DMS114 treated with DMSO at 0.1 percent for 48 hours (cell line): ENCODE measurements around the gene SORT1.
"Not testable (repeated sequence)": the region's sequence is repeated elsewhere in the genome, so short reads cannot be mapped to it uniquely, and the experiment has no call there.

ENCODE experiments used
- DNase-seq: peaks from one replicate; lab custom pipeline; 2025; ENCODE audit not compliant: unreplicated experiment; lab: John Stamatoyannopoulos, UW

SORT1 gene

DNA sequence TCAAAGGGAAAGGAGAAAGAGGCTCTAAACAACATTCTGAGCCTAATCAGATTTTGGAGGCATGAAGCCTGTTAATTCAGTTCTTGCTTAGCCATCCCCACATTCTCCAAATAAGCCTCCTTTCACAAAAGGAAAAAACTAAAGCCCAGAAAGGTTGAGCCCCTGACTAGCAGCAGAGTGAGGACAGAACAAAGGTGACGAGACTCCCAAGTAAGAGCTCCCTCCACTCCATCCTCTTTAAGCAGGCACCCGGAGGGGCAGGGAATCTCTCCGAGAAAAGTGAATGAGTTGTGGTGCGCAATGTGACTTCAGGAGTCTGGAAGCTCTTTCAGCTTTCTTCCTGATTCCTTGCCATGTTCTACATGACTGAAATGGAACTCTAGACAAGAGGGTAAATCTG, 47.5 kb downstream of the SORT1 start:
- no peak for DNase-seq

DNA sequence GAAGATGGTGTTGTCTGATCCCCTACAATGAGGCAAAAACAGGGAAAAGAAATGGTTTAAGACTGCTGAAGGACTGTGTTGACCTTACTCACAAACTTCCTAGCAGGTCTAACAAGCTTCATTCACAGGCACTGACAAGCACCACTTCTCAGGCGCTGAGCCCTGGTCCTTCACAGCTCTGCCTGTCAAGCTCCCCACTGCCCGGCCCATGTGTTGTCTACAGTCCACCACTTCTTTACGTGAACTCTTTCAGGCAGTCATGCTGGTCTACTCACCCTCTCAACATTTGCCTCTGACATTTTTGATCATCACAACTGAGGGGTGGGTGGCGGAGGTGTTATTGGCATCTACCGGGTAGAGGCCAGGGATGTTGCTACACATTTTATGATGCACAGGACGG, 50.2 kb downstream of the SORT1 start:
- DNase-seq = no peak

DNA sequence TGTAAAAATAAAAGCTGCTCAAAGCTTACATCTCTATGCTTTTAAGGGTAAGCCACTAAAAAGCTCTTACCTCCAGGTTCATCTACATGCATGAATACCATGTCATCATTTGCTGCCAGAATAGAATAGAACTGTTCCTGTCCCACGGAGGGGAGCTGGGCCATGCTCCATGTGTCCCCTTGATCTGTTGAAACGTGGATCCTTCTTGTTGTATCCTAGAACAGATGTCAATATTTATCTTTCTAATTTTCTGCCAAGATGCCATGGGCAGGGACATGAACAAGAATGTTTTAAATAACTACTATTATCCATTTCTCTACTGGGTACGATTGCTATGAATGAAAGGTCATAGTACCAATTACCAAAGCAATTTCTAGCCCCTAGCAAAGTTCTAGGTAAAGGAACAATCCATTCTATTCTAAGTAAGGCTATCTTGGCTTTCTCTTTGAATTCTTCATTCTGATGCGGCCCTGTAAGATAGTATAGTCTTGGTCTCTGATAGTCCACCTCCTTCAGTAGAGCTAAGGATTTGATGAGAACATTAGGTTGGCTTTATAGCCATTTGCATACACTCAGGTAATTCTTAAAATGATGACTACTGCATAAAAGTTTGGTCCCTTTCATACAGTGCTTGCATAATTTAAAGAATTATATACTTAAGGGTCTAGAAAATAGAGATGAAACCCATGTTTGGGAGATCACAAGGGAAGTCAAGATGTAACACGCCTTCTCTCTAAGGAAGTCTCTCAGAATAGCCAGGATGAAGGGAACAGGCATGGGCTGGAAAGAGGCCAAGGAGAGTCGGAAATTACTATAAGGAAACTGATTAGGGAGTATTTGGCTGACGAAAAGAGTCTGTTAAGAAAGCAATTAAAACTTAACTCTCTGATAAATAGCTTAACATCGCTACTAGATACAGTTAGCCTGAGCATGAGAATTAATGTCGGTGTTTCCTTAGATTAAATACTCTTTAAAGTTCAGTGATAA, 55.5 kb downstream of the SORT1 start:
- no peak for DNase-seq

DNA sequence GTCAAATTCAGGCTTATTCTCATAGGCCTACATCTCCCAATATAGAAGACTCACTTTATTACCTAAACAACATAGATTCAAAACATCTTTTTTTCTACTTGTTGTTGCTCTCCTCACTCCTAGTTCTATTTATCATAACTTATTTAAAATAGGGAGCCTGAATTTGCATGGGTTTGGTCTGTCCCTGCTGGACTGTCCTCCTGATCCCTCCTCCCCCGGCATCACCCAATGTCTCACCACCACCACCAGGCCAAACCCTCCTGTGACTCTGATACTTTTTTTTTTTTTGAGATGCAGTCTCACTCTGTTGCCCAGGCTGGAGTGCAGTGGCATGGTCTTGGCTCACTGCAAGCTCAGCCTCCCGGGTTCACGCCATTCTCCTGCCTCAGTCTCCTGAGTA, 59.1 kb downstream of the SORT1 start:
- no peak for DNase-seq

DNA sequence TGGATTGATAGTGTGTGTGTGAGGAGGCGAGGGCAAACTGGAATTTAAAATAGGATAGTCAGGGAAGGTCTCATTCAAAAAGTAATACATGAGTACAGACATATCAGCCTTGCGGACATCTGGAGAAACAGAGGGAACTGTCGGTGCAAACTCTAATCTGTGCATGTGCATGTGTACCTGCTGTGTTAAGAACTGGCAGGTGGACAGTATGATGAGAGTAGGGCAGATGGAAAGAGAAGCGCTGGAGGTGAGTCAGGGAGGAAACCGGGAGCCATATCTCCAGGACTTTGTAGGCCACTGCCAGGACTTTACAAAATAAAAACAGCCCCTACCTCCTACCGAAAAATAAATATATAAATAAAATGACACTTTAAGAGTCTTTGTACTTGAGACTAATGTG, 59.6 kb downstream of the SORT1 start:
- DNase-seq = no peak

DNA sequence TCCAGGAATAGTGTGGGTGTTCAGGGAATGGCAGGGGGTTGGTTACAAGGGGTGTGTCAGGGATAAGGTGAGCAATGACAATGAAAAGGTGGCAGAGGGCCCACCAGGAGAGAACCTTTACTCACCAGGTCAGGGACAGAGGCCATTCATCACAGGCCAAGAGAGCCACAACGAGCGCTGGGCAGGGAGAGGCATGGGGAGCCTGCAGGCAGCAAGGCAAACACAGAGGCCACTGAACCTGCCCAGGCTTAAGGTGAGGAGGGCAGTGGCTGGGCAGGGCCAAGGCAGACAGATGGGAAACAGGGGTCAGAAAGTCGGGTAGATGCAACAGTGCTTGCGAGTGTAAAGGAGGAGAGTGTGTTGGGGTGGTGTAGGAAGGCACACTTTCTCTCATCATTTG, 62.6 kb downstream of the SORT1 start:
- DNase-seq = no peak

DNA sequence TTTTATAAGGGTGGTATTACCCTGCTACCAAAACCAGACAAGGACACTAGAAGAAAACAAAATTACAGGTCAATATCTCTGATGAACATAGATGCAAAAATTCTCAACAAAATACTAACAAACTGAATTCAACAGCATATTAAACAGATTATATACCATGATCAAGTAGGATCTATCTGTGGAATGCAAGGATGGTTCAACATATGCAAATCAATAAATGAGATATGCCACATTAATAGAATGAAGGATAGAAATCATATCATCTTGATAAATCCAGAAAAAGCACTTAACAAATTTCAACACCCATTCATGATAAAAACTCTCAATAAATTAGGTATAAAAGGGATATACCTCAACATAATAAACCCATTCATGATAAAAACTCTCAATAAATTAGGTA, 66.6 kb downstream of the SORT1 start:
- no peak for DNase-seq

DNA sequence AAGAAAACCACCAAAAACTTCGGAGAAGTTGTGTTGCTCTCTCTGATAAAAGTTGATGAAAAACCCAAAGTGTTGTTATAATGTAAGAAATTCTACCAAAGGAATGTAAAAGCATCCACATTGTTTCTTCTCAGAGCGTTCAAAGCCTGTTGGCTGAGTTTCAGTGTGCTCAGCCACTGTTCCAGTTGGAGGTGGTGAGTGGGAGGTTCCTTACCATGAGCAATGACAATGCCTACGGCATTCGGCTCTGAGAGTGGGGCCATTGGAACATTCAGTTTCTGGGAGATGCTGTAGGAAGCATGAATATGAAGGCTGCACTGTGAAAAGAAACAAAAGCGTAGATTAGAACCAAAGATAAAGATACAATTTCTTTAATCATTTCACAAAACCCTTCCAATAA, 70.4 kb downstream of the SORT1 start:
- DNase-seq = no peak

DNA sequence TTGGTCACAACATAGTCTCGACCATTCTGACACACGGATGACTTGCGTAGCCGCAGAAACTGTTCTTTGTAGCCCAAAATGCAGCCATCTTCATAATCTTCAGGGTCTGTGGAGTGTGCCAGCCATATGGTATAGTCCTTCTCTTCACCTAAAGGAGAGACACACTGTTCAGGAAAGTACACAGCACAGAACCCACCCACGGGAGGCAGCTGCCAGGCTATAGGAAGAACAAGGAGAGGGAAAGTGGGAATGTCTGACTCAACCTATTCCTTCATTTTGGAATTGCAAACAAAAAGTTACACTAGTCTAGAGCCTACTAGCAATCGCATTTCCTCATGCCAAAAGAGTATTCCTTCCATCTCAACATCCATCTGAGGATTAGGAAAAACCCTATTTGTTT, 74.7 kb downstream of the SORT1 start:
- no peak for DNase-seq

DNA sequence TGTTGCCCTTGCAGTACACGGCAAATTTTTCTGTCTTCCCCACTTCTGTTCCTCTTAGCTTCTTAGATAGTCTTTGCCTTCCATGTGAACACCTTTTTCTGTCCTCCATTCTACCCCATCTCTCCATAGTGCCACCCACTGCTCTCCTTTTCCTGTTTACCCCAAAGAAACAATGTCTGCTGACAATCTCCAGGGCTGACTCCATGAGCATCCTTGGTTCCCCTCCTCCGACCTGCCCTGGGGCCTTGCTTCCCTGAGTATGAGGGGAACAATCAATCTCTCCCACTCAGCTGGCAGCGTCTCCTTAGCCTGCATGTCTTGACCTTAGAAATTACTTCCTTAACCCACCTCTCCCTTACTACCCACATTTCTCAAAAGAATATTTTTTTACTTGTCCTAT, 78.6 kb downstream of the SORT1 start:
- DNase-seq = no peak

DNA sequence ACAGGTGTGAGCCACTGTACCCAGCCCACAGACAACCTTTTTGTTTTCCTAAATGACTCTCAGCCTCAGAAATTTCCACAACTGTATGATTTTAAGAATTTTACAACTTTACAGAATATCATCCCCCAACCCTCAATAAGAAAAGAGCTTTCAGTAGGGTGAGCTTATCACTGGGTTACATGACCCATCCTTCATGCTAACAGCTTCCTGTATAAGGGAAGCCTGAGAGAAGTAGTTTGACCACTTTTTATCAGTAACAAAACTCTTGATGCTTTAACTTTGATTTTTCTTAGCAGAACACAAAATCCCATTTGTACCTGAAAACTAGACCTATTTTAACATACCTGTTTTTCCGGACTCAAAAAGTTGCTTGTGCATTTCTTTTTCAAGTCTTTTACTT, 81.2 kb downstream of the SORT1 start:
- no peak for DNase-seq

DNA sequence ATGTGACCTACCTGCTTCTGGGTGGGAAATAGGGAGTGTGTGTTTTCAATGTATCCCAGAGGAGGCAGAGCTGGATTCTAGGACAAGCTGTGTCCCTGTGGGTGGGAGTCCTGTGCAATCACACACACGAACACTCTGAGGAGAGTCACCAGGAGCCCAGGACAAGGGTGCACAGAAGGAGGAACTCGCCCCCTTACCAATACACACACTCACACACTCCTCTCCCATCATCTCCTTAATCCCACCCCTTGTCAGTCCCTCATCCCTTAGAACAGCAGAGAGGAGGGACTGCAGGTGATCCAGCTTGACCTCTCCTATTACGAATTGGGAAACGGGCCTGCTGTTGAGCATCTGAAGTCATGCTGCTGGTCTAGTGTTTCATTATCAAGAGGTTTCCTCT, 82.4 kb downstream of the SORT1 start:
- no peak for DNase-seq

DNA sequence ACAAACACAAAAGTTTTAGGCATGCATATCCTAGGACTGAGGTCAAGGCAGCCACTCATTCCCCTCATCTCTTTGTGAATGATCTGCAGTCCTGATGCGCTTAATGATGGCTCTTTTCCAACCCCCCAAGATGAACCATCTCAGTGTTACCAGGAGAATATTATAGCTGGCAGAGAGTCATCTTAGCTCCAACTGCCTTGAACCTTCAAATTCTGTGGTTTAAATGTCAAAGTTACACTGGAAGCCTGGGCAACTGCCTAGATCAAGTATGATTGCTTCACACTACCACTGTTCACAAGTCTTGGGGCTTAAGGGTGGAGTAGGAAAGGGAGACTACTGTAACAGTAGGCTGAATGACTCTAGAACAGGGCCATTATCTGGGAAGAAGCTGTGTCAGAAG, 82.9 kb downstream of the SORT1 start:
- DNase-seq = no peak

DNA sequence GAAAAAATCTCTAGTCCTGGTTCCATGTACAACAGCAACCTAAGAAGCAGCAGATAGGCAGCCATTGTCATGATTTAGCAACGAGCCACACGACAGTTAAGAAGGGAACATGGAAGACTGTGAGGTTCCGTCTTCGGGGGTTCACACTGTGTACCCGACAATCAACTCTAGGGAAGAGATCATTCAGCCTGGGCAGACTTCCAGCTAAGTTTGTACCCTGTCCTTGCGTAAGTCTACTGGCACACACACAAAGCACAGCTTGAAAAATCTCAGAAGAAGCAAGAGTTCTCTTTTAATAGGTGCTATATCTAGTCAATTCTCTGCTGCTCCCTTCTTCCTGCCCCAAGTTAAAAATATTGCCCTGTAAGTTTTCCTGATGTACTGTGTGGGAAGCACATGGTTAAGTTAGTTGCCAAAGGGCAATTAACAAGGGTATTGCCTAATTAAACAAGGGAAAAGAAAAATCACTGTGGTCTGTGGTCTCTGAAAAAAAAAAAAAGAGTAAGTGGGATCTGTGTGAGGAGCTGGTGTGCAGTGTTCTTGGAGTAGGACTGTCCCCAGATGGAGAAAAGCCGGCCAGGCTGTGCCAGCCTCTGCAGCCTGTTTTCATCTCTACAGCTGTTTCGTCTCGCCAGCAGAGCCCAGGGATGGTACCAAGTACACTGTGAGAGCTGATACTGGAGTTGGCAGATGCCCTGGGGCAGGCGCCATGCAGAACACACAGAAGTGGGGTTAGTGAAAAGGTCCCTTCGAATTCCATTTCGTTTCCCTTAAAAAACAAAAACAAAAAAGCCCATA, 84.5 kb downstream of the SORT1 start:
- no peak for DNase-seq

DNA sequence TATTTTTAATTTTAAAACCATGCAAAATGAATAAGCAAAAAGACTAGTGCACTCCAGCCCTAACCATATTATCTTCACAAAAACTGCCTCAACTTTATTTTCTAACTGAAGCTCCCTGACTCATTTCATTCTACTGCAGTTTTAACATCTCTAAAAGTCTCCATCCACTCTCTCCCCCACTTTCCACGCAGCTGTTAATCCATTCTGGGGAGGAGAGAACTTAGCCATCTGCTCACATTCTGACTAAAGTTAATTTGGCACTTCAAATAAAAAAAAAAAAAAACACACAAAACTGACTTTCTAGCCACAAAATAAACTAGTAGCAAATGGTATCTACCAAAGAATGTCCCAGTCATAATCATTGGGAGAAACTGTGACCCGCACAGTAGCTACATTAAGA, 85.5 kb downstream of the SORT1 start:
- no peak for DNase-seq

DNA sequence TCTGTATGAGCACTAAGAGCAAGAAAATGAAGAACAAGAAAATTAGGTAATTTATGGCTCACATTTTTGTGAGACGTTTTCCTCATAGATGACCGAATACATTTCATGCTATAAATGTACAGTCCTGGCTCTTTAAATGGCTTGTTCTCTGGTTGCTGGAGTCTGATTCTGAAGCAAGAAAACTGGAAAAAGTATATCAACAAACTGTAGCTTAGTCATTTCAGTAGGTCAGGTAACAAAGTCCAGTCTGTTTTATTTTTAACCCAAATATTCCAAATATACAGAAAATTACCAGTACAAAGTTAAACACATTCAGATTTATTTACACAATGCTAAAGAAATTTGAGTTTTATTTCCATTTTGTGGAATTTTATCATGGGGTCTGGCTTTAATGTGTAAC, 88.4 kb downstream of the SORT1 start:
- no peak for DNase-seq

DNA sequence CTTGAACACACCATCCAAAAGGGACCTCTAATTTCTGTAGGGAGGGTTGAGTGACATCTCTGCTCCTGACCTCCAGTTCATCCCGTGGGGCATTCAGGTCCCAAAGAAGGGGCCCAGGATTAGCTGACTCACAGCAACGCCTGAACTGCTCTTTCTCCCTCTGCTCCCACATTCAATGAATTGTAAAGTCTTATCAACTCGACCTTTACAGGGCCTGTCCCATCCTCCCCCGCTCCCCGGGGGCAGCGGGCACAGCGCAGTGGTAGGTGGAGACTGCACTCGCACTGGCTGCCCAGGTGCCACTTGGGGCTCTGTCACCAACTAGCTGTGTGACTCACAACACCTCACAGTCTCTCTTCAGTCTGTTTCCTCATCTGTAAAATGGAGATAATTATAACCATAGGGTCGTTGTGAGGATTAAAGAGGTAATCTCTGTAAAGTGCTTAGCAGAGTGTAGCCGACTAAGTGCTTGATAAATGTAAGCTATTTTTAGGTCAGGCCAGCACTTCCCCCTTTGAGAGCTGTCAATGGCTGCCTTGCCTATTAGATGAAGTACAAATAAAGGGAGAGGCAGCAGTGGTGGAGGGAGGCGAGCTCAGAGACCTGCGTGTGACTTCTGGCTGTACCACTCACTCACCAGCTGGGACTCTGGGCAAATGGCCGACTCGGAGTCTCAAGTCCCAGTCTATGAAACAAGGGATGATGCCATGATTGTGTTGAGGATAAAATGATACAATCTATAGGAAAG, 90.3 kb downstream of the SORT1 start:
- DNase-seq = no peak

DNA sequence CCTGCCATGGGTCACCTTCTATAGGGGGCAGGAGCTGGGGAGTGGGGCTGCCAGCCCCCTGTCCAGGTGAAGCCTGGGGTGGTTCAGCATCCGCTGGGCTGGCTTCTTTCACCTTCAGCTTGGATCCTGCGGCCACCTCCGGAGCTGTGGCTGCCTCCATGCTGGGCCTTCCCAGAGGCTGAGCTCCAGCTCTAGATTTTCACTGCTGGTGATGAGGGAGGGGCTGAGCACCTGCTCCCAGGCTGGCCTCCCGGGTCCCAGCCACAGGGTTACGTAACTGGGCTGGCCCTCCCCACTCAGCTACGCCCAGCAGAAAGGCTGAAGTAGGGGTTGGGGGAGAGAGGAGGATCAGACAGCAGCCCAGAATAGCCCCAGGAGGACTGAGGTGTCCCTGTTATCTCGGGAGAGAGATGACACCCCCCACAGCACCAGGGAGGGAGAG, 90.9 kb downstream of the SORT1 start, which contains the start of gene MYBPHL:
Gene MYBPHL (minus strand): TSS at position 180 of the 442 bp plus-strand sequence. CDS start 20 bp downstream, at position 160.
- DNase-seq = no peak

DNA sequence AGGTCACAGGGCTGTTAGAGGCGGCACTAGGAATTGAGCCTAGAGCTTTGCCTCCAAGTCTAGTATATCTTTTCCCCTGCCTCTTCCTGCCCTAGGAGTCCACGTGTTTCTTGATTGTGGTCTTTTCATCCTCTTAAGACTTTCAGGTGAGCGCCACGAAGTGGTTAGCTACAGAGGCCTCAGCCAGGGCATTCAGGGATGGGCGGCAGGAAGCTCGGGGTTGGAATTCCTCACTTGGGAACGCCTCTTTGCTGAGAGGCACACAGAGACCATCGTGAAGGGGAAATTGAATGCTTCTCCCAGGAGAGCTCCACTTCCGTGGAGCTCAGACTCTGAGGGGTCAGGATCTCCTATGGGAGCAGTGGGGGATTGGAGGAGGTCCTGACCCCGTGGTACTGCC, 91.7 kb downstream of the SORT1 start:
- not testable (repeated sequence) for DNase-seq

DNA sequence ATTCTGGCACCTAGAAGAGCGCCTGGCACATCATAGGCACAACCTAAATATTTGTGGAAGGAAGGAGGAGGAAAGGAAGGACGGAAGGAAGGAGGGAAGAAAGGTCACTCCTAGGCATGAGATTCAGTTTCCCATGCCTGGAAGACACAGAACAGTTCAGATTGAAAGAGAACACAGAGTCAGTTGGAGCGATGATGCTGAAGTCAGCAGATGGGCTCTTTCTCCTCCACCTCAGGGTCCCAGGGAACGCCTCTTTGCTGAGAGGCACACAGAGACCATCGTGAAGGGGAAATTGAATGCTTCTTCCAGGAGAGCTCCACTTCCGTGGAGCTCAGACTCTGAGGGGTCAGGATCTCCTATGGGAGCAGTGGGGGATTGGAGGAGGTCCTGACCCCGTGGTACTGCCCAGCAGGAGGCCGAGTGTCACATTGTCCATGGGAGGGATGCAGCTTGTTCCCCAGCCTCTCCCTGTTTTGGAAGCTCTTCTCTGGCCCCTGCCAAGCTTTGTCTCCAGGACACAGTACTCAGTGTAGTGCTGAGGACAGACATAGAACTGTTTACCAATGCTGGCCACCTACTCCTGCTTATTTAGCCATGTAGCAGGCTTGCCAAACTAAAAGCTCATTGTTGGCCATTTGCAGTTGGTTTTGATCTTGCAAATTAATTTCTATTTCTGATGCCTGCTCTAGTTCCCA, 93.3 kb downstream of the SORT1 start:
- DNase-seq = no peak

DNA sequence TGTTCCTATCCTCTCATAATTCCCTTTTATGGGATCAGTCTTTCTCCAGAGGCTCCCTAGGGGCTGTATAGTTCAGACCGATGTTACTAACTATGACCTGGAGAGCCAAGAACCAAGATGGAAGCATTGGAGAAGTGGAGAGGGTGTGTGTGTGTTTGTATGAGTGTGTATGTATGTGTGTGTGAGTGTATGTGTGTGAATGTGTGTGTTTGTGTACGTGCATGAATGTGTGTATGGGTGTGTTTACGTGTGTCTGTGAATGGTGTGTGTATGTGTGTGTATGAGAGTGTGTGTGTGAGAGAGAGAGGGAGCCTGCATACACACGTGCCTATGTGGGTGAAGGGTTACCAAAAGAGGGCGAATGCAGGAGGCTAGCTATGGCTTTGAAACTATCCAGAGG, 95.8 kb downstream of the SORT1 start:
- no peak for DNase-seq
